D721Med (cell line): Measurements from ENCODE around the gene CYP4F8.

ENCODE experiments used
- DNase-seq: peaks from one replicate; pipeline ENCODE4 v3.0.0; 2011; ENCODE audit warnings: low spot score; ENCODE audit not compliant: insufficient read length
- FAIRE-seq: peaks from 2 replicates; lab custom pipeline; 2011; peaks lifted over from hg19 to GRCh38; lab: Jason Lieb, UNC
- TF ChIP-seq, protein P1 (sequence below): IDR thresholded peaks from 2 replicates; pipeline ENCODE4 v1.5.1; 2012; ENCODE audit warnings: mild to moderate bottlenecking, control low read depth; ENCODE audit not compliant: insufficient read depth; ENCODE audit errors: missing control alignments

CYP4F8 gene

DNA sequence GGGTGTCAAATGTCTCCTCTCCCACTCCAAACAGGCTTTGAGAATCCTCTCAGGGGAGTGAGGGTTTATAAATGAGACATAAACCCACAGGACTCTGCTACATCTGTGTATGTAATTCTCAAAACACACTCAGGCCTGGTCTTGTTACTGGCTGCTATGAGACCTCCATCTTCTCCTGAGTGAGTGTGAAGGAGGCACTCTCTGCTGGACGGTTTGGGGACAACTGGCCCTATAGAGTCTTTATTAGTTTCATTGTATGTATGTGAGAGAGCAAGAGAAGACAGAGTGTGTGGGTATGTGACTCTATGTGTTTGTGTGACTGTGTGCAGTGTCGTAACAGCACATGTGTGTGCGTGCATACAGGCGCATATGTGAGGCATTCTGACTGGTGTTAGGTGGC is 48.2 kb downstream of the CYP4F8 start:
- TF ChIP-seq, protein P1, sequence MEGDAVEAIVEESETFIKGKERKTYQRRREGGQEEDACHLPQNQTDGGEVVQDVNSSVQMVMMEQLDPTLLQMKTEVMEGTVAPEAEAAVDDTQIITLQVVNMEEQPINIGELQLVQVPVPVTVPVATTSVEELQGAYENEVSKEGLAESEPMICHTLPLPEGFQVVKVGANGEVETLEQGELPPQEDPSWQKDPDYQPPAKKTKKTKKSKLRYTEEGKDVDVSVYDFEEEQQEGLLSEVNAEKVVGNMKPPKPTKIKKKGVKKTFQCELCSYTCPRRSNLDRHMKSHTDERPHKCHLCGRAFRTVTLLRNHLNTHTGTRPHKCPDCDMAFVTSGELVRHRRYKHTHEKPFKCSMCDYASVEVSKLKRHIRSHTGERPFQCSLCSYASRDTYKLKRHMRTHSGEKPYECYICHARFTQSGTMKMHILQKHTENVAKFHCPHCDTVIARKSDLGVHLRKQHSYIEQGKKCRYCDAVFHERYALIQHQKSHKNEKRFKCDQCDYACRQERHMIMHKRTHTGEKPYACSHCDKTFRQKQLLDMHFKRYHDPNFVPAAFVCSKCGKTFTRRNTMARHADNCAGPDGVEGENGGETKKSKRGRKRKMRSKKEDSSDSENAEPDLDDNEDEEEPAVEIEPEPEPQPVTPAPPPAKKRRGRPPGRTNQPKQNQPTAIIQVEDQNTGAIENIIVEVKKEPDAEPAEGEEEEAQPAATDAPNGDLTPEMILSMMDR = no peak
- DNase-seq = no peak
- FAIRE-seq = no peak

DNA sequence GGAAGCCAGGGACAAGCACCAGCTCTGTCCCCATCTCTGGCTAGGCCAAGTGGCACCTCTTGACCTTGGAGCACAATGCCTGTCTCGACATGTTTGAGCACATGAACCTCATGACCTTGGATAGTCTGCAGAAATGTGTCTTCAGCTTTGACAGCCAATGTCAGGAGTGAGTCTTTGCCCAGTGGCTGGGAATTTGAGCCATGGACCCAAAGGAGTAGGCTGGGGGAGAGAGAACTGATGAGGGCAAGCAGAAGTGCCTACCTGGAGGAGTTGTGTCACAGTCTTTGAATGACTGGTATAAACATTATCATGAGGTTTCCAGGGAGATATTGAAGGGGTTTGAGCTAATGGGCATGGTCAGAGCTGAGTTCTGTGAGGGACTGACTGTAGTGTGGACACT is 51.2 kb downstream of the CYP4F8 start:
- TF ChIP-seq, protein P1 = no peak
- FAIRE-seq (no peak), DNase-seq (no peak)

GRCh38 chr19:15666883-15667282 is 51.9 kb downstream of the CYP4F8 start:
- no peak for FAIRE-seq
- no peak for DNase-seq
- TF ChIP-seq, protein P1 = no peak

GRCh38 chr19:15669440-15669839 is 54.4 kb downstream of the CYP4F8 start:
- FAIRE-seq = no peak
- TF ChIP-seq, protein P1 = no peak
- no peak for DNase-seq

DNA sequence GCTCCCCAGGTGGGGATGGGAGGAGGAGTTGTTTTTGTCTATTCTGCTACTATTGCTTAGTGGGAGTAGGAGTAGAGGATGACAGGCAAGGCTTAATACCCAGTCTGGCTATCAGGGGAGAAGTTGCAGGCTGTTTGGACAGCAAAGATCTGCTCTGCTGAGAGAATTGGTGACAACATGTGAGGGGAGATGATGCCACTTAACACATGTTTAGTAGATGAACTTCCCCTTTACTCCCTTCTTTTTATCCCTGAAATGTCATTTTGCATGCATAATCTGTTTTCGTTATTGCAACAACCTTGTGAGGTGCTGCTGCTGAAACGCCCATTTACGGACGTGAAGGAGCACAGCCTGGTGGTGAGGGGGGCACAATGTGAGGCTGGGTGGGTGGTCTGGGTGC is 54.9 kb downstream of the CYP4F8 start:
- DNase-seq = no peak
- FAIRE-seq = no peak
- TF ChIP-seq, protein P1 = no peak

DNA sequence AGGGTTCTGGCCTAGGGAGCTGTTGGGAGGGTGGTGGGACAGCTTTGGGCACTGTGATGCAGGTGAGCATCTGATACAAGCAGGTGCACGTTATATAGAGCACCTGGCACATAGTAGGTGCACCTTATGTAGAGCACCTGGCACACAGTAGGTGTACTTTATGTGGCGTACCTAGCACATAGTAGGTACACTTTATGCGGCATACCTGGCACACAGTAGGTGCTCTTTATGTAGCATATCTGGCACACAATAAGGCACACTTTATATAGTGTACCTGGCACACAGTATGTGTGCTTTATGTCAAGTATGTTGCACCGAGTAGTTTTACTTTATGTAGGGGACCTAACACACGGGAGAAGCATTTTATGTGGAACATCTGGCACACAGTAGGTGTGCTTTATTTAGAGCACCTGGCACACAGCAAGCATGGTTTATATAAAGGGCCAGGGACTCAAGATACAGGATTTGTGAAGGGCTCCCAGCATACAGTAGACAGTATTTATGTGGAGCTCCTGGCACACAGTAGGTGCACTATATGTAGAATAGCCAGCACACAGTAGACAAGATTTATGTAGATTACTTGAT is 56.3 kb downstream of the CYP4F8 start:
- TF ChIP-seq, protein P1 = no peak
- FAIRE-seq (no peak), DNase-seq (no peak)

GRCh38 chr19:15671891-15672579 is 57.0 kb downstream of the CYP4F8 start:
- DNase-seq (no peak), FAIRE-seq (no peak)
- TF ChIP-seq, protein P1 = no peak
